Measurements from ENCODE around the gene BANF2. TPM values are rescaled to one million over a fixed set of nuclear protein-coding genes. Genes with fewer than 3 reads are reported as not detected.

BANF2 gene
- total and polyA plus RNA-seq, 2 experiments from 2014 or later, result not detected

DNA sequence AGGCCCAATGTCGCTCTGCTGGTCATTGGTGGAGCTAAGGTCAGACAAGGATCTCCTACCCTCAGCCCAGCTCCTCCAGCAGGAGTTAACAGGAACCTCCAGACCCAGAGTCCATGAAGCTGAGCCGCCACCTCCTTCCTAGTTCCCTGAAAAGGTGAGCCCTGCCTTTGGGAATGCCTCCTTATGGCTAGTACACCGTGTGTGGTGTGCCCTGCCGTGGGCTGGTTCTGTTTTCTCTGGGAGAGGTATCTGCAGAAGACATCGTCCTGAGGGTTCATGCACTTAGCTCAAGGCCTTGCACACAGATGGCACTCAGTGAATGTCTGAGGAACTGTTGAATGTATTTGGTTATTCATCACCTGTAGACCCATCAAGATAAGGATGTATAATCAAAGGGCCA is 15.3 kb downstream of the BANF2 start:
- Histone ChIP-seq H4K20me1 (replicated peaks; ENCODE audit: insufficient read depth) (no peaks in the 10 kb centered on the region), H3K79me2 (replicated peaks; ENCODE audit: insufficient read depth) (no peaks in the 10 kb centered on the region), H3F3A (replicated peaks; ENCODE audit: low read depth) (no peaks in the 10 kb centered on the region), H3K4me3 (no peak overlapping the region), H3K36me3 (ENCODE audit: insufficient read depth) (no peaks in the 10 kb centered on the region), H2AFZ (no peak overlapping the region), H3K27ac (ENCODE audit: low read depth) (no peak overlapping the region), H3K4me1 (ENCODE audit: insufficient read depth) (peaks cover 9% of the 10 kb centered on the region; the same call in 1 of the 2 replicates), H3K9me2 (ENCODE audit: insufficient read depth) (no peaks in the 10 kb centered on the region), H3K27me3 (ENCODE audit: insufficient read depth) (no peaks in the 10 kb centered on the region), H3K4me2 (no peak overlapping the region)
- ATAC-seq (no peak), DNase-seq (ENCODE audit: low spot score) (no peak)
- TF ChIP-seq, protein P1, sequence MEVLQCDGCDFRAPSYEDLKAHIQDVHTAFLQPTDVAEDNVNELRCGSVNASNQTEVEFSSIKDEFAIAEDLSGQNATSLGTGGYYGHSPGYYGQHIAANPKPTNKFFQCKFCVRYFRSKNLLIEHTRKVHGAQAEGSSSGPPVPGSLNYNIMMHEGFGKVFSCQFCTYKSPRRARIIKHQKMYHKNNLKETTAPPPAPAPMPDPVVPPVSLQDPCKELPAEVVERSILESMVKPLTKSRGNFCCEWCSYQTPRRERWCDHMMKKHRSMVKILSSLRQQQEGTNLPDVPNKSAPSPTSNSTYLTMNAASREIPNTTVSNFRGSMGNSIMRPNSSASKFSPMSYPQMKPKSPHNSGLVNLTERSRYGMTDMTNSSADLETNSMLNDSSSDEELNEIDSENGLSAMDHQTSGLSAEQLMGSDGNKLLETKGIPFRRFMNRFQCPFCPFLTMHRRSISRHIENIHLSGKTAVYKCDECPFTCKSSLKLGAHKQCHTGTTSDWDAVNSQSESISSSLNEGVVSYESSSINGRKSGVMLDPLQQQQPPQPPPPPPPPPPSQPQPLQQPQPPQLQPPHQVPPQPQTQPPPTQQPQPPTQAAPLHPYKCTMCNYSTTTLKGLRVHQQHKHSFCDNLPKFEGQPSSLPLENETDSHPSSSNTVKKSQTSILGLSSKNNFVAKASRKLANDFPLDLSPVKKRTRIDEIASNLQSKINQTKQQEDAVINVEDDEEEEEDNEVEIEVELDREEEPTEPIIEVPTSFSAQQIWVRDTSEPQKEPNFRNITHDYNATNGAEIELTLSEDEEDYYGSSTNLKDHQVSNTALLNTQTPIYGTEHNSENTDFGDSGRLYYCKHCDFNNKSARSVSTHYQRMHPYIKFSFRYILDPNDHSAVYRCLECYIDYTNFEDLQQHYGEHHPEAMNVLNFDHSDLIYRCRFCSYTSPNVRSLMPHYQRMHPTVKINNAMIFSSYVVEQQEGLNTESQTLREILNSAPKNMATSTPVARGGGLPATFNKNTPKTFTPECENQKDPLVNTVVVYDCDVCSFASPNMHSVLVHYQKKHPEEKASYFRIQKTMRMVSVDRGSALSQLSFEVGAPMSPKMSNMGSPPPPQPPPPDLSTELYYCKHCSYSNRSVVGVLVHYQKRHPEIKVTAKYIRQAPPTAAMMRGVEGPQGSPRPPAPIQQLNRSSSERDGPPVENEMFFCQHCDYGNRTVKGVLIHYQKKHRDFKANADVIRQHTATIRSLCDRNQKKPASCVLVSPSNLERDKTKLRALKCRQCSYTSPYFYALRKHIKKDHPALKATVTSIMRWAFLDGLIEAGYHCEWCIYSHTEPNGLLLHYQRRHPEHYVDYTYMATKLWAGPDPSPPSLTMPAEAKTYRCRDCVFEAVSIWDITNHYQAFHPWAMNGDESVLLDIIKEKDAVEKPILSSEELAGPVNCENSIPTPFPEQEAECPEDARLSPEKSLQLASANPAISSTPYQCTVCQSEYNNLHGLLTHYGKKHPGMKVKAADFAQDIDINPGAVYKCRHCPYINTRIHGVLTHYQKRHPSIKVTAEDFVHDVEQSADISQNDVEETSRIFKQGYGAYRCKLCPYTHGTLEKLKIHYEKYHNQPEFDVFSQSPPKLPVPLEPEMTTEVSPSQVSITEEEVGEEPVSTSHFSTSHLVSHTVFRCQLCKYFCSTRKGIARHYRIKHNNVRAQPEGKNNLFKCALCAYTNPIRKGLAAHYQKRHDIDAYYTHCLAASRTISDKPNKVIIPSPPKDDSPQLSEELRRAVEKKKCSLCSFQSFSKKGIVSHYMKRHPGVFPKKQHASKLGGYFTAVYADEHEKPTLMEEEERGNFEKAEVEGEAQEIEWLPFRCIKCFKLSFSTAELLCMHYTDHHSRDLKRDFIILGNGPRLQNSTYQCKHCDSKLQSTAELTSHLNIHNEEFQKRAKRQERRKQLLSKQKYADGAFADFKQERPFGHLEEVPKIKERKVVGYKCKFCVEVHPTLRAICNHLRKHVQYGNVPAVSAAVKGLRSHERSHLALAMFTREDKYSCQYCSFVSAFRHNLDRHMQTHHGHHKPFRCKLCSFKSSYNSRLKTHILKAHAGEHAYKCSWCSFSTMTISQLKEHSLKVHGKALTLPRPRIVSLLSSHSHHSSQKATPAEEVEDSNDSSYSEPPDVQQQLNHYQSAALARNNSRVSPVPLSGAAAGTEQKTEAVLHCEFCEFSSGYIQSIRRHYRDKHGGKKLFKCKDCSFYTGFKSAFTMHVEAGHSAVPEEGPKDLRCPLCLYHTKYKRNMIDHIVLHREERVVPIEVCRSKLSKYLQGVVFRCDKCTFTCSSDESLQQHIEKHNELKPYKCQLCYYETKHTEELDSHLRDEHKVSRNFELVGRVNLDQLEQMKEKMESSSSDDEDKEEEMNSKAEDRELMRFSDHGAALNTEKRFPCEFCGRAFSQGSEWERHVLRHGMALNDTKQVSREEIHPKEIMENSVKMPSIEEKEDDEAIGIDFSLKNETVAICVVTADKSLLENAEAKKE (CRISPR knock-in tag; IDR thresholded peaks at IDR 0.05), result no peak
- no peak for TF ChIP-seq CREB1 (CRISPR knock-in tag; IDR thresholded peaks at IDR 0.05; ENCODE audit: low read depth)
- TF ChIP-seq, protein P2, sequence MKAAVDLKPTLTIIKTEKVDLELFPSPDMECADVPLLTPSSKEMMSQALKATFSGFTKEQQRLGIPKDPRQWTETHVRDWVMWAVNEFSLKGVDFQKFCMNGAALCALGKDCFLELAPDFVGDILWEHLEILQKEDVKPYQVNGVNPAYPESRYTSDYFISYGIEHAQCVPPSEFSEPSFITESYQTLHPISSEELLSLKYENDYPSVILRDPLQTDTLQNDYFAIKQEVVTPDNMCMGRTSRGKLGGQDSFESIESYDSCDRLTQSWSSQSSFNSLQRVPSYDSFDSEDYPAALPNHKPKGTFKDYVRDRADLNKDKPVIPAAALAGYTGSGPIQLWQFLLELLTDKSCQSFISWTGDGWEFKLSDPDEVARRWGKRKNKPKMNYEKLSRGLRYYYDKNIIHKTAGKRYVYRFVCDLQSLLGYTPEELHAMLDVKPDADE (IDR thresholded peaks at IDR 0.05), result no peak
- TF ChIP-seq JUNB (IDR thresholded peaks at IDR 0.05; ENCODE audit: unreplicated experiment), result no peak
- no peak for TF ChIP-seq POLR2AphosphoS5 (IDR thresholded peaks at IDR 0.05; ENCODE audit: low read depth)
- H3K9me3 Mint-ChIP-seq, result no peaks in the 10 kb centered on the region
- no peak overlapping the region for H3K27ac Mint-ChIP-seq
- H3K4me1 Mint-ChIP-seq, result peaks cover 13% of the 10 kb centered on the region
- no peaks in the 10 kb centered on the region for H3K36me3 Mint-ChIP-seq (ENCODE audit: low read depth)
- peaks cover 6% of the 10 kb centered on the region for H3K27me3 Mint-ChIP-seq (ENCODE audit: insufficient read depth, low read depth, poor library complexity)
- no peak overlapping the region for H3K4me3 Mint-ChIP-seq

DNA sequence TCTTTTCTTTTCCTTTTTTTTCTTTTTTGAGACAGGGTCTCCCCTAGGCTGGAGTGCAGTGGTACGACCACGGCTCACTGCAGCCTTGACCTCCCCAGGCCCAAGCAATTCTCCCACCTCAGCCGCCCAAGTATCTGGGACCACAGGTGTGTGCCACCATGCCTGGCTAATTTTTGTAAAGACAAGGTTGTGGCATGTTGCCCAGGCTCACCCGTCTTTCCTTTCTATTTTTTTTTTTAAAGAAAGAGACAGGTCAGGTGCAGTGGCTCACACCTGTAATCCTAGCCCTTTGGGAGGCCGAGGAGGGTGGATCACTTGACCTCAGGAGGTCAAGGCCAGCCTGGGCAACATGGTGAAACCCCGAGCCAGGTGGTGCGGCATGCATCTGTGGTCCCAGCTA is 16.6 kb downstream of the BANF2 start:
- Mint-ChIP-seq H3K9me3 (no peaks in the 10 kb centered on the region), H3K27me3 (ENCODE audit: insufficient read depth, low read depth, poor library complexity) (peaks cover 6% of the 10 kb centered on the region), H3K4me1 (no peaks in the 10 kb centered on the region; the same call in 1 of the 3 replicates), H3K36me3 (ENCODE audit: low read depth) (no peaks in the 10 kb centered on the region), H3K4me3 (no peak overlapping the region), H3K27ac (no peak overlapping the region)
- H3K4me1 ChIP-seq (ENCODE audit: insufficient read depth), result no peaks in the 10 kb centered on the region
- no peak overlapping the region for H3K4me3 ChIP-seq
- no peak overlapping the region for H3K27ac ChIP-seq (ENCODE audit: low read depth)
- ATAC-seq, result no peak
- no peaks in the 10 kb centered on the region for H3K79me2 ChIP-seq (replicated peaks; ENCODE audit: insufficient read depth)
- no peak for DNase-seq (ENCODE audit: low spot score)
- H4K20me1 ChIP-seq (replicated peaks; ENCODE audit: insufficient read depth), result no peaks in the 10 kb centered on the region
- no peaks in the 10 kb centered on the region for H3K9me2 ChIP-seq (ENCODE audit: insufficient read depth)
- H3K27me3 ChIP-seq (ENCODE audit: insufficient read depth), result no peaks in the 10 kb centered on the region
- H3K36me3 ChIP-seq (ENCODE audit: insufficient read depth), result no peaks in the 10 kb centered on the region
- H2AFZ ChIP-seq, result no peak overlapping the region
- H3K4me2 ChIP-seq, result no peak overlapping the region
- no peaks in the 10 kb centered on the region for H3F3A ChIP-seq (replicated peaks; ENCODE audit: low read depth)
- TF ChIP-seq, protein P3, sequence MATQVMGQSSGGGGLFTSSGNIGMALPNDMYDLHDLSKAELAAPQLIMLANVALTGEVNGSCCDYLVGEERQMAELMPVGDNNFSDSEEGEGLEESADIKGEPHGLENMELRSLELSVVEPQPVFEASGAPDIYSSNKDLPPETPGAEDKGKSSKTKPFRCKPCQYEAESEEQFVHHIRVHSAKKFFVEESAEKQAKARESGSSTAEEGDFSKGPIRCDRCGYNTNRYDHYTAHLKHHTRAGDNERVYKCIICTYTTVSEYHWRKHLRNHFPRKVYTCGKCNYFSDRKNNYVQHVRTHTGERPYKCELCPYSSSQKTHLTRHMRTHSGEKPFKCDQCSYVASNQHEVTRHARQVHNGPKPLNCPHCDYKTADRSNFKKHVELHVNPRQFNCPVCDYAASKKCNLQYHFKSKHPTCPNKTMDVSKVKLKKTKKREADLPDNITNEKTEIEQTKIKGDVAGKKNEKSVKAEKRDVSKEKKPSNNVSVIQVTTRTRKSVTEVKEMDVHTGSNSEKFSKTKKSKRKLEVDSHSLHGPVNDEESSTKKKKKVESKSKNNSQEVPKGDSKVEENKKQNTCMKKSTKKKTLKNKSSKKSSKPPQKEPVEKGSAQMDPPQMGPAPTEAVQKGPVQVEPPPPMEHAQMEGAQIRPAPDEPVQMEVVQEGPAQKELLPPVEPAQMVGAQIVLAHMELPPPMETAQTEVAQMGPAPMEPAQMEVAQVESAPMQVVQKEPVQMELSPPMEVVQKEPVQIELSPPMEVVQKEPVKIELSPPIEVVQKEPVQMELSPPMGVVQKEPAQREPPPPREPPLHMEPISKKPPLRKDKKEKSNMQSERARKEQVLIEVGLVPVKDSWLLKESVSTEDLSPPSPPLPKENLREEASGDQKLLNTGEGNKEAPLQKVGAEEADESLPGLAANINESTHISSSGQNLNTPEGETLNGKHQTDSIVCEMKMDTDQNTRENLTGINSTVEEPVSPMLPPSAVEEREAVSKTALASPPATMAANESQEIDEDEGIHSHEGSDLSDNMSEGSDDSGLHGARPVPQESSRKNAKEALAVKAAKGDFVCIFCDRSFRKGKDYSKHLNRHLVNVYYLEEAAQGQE (IDR thresholded peaks at IDR 0.05; ENCODE audit: unreplicated experiment), result no peak
- no peak for TF ChIP-seq EZH2 (IDR thresholded peaks at IDR 0.05; ENCODE audit: low read depth, unreplicated experiment)
- TF ChIP-seq, protein P2 (IDR thresholded peaks at IDR 0.05), result no peak
- TF ChIP-seq, protein P4, sequence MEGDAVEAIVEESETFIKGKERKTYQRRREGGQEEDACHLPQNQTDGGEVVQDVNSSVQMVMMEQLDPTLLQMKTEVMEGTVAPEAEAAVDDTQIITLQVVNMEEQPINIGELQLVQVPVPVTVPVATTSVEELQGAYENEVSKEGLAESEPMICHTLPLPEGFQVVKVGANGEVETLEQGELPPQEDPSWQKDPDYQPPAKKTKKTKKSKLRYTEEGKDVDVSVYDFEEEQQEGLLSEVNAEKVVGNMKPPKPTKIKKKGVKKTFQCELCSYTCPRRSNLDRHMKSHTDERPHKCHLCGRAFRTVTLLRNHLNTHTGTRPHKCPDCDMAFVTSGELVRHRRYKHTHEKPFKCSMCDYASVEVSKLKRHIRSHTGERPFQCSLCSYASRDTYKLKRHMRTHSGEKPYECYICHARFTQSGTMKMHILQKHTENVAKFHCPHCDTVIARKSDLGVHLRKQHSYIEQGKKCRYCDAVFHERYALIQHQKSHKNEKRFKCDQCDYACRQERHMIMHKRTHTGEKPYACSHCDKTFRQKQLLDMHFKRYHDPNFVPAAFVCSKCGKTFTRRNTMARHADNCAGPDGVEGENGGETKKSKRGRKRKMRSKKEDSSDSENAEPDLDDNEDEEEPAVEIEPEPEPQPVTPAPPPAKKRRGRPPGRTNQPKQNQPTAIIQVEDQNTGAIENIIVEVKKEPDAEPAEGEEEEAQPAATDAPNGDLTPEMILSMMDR (conservative IDR thresholded peaks at IDR 0.05; ENCODE audit: low read depth in 2 of 2), result no peak
